GM10266 (cell line): ENCODE data around the gene DTHD1.

Source experiments
- DNase-seq: peaks from one replicate; pipeline ENCODE4 v3.0.0; 2012; ENCODE audit errors: extremely low spot score
- CTCF ChIP-seq: IDR thresholded peaks from 2 replicates; pipeline ENCODE4 v1.5.1; 2012; ENCODE audit warnings: mild to moderate bottlenecking, low read depth; ENCODE audit not compliant: control insufficient read depth, insufficient read depth; ENCODE audit errors: missing control alignments

DTHD1 gene

GRCh38 chr4:36341936-36342335, 60.5 kb downstream of the DTHD1 start:
- DNase-seq = no peak
- no peak for TF ChIP-seq CTCF

GRCh38 chr4:36343501-36344175, 62.2 kb downstream of the DTHD1 start:
- no peak for DNase-seq
- TF ChIP-seq CTCF = no peak

- no peak for TF ChIP-seq CTCF
- DNase-seq = peak; percentile 63
Measured at GRCh38 chr4:36348403-36348938, 67.1 kb downstream of the DTHD1 start.

GRCh38 chr4:36349938-36350549, 68.6 kb downstream of the DTHD1 start:
- DNase-seq = no peak
- no peak for TF ChIP-seq CTCF

GRCh38 chr4:36351082-36351666, 69.8 kb downstream of the DTHD1 start:
- peak; percentile 83 for TF ChIP-seq CTCF
- peak; percentile 35 for DNase-seq

- TF ChIP-seq CTCF = no peak
- DNase-seq = no peak
Measured at GRCh38 chr4:36353998-36354397, 72.6 kb downstream of the DTHD1 start.

- no peak for TF ChIP-seq CTCF
- no peak for DNase-seq
Measured at GRCh38 chr4:36358173-36358572, 76.8 kb downstream of the DTHD1 start.
